CD14-positive monocyte (primary cell): ENCODE measurements around the gene APOBEC3B. TPM values are rescaled to one million over a fixed set of nuclear protein-coding genes. Genes with fewer than 3 reads are reported as not detected.

ENCODE experiments used
- DNase-seq, 3 donors: peaks; one replicate each; pipeline ENCODE4 v3.0.0-alpha.2; 2011 to 2022
- H2AFZ ChIP-seq: 2 replicates; pipeline ENCODE4 v1.6.0; 2012; ENCODE audit warnings: mild to moderate bottlenecking, low read depth, low read length, inconsistent platforms; ENCODE audit not compliant: insufficient read depth, poor library complexity, severe bottlenecking
- H3K27ac ChIP-seq, 2 donors: 1 replicate in 1 of 2; 2 replicates in 1 of 2; pipeline ENCODE4 v1.5.1; 2012 to 2013; ENCODE audit warnings: low read length in 2 of 2, control low read depth in 1 of 2, inconsistent platforms in 1 of 2, low read depth in 1 of 2, mild to moderate bottlenecking in 1 of 2
- H3K27me3 ChIP-seq, 2 donors: one replicate each; pipeline versions ENCODE4 v1.6.0 to v1.6.1; 2011 to 2013; ENCODE audit warnings: low read length in 2 of 2; ENCODE audit not compliant: control insufficient read depth in 2 of 2, insufficient read depth in 2 of 2
- H3K36me3 ChIP-seq, 2 donors: replicated peaks in 1 of 2; 1 replicate in 1 of 2; 2 replicates in 1 of 2; pipeline versions ENCODE4 v1.5.1 to v1.6.1; 2012 to 2013; ENCODE audit warnings: low read length in 2 of 2, control low read depth in 1 of 2, inconsistent platforms in 1 of 2, mild to moderate bottlenecking in 1 of 2; ENCODE audit not compliant: insufficient read depth in 2 of 2, control insufficient read depth in 1 of 2
- H3K4me1 ChIP-seq, 2 donors: 1 replicate in 1 of 2; 2 replicates in 1 of 2; pipeline versions ENCODE4 v1.5.1 to v1.6.1; 2012 to 2013; ENCODE audit warnings: low read length in 2 of 2, control low read depth in 1 of 2, inconsistent platforms in 1 of 2, mild to moderate bottlenecking in 1 of 2, moderate library complexity in 1 of 2; ENCODE audit not compliant: insufficient read depth in 2 of 2, control insufficient read depth in 1 of 2
- H3K4me2 ChIP-seq: replicated peaks from 2 replicates; pipeline ENCODE3; 2012; ENCODE audit warnings: low read length, moderate library complexity, mild to moderate bottlenecking; ENCODE audit not compliant: poor library complexity, severe bottlenecking; ENCODE audit errors: extremely low read depth
- H3K4me3 ChIP-seq, 3 experiments: fragments of 200-600 bp in 1 of 3; sonication (generic) in 1 of 3; replicated peaks in 1 of 3; 1 replicate in 2 of 3; 2 replicates in 1 of 3; pipeline ENCODE4 v1.5.1; 2011 to 2013; ENCODE audit warnings: low read length in 3 of 3, mild to moderate bottlenecking in 3 of 3, control low read depth in 2 of 3, low read depth in 2 of 3, inconsistent platforms in 1 of 3, moderate library complexity in 1 of 3
- H3K79me2 ChIP-seq: 2 replicates; pipeline ENCODE4 v1.6.0; 2012; ENCODE audit warnings: mild to moderate bottlenecking, control low read depth, inconsistent platforms, low read length, moderate library complexity; ENCODE audit not compliant: insufficient read depth
- H3K9ac ChIP-seq: 2 replicates; pipeline ENCODE4 v1.6.0; 2017; ENCODE audit warnings: low read length, mild to moderate bottlenecking; ENCODE audit not compliant: insufficient read depth, poor library complexity, severe bottlenecking
- H3K9me3 ChIP-seq, 2 donors: replicated peaks in 1 of 2; 1 replicate in 1 of 2; 2 replicates in 1 of 2; pipeline versions ENCODE4 v1.5.1 to v1.6.1; 2012 to 2013; ENCODE audit warnings: low read length in 2 of 2, control low read depth in 1 of 2; ENCODE audit not compliant: control insufficient read depth in 1 of 2, insufficient read depth in 1 of 2
- H4K20me1 ChIP-seq: 2 replicates; pipeline ENCODE4 v1.6.0; 2012; ENCODE audit warnings: mild to moderate bottlenecking, low read length, control low read depth, moderate library complexity; ENCODE audit not compliant: insufficient read depth
- H3K27ac Mint-ChIP-seq, 7 donors: one replicate each; pipeline ENCODE4 v1.8.0; 2020; ENCODE audit warnings: mild to moderate bottlenecking in 7 of 7, mixed read lengths in 7 of 7, moderate library complexity in 6 of 7, inconsistent platforms in 2 of 7
- H3K27me3 Mint-ChIP-seq, 3 donors: one replicate each; pipeline ENCODE4 v1.8.0; 2021 to 2022; ENCODE audit warnings: low read depth in 3 of 3, mild to moderate bottlenecking in 3 of 3, mixed read lengths in 3 of 3, moderate library complexity in 3 of 3, inconsistent platforms in 1 of 3
- H3K36me3 Mint-ChIP-seq, 2 donors: one replicate each; pipeline ENCODE4 v1.8.0; 2020; ENCODE audit warnings: mixed read lengths in 2 of 2, inconsistent platforms in 1 of 2, mild to moderate bottlenecking in 1 of 2
- H3K4me1 Mint-ChIP-seq: one replicate; pipeline ENCODE4 v1.8.0; 2020; ENCODE audit warnings: mild to moderate bottlenecking, mixed read lengths
- H3K4me3 Mint-ChIP-seq, 2 donors: one replicate each; pipeline ENCODE4 v1.8.0; 2020; ENCODE audit warnings: mild to moderate bottlenecking in 2 of 2, mixed read lengths in 2 of 2, moderate library complexity in 1 of 2
- H3K9me3 Mint-ChIP-seq, 7 donors: one replicate each; pipeline ENCODE4 v1.8.0; 2020 to 2022; ENCODE audit warnings: mixed read lengths in 7 of 7, mild to moderate bottlenecking in 6 of 7, moderate library complexity in 6 of 7, inconsistent platforms in 2 of 7
- WGBS: methylation state at CpG from one replicate; pipeline ENCODE4 v1.1.5; 2013; ENCODE audit warnings: missing lambda C conversion rate; ENCODE audit not compliant: insufficient coverage; 5-methylcytosine and 5-hydroxymethylcytosine counted together
- intact Hi-C, 2 donors: fragments of 100-400 bp; cut with micrococcal nuclease; formaldehyde crosslinking; loops; one replicate each; pipeline versions ENCODE4 v1.15.0 to v1.15.1; 2023
- polyA plus RNA-seq, 3 donors: library from polyadenylated mRNA; depleted of rRNA in 1 of 3; unstranded in 2 of 3; stranded (reverse) in 1 of 3; fragments of 300-500 nt in 2 of 3; fragments of >200 nt in 1 of 3; fragmentation: Illumina TruSeq in 2 of 3; gene quantifications; 1 replicate in 2 of 3; 2 replicates in 1 of 3; pipeline ENCODE4 v1.2.3, GENCODE V29; 2012 to 2021
- TF ChIP-seq, protein P1 (sequence below): fragments of 200-600 bp; IDR thresholded peaks from one replicate; pipeline ENCODE4 v1.8.0; 2022; ENCODE audit warnings: antibody characterized with exemption, mild to moderate bottlenecking

The APOBEC3B gene
- polyA plus RNA-seq, 3 donors: 0.40 to 48.2 (median 12.6) TPM

DNA sequence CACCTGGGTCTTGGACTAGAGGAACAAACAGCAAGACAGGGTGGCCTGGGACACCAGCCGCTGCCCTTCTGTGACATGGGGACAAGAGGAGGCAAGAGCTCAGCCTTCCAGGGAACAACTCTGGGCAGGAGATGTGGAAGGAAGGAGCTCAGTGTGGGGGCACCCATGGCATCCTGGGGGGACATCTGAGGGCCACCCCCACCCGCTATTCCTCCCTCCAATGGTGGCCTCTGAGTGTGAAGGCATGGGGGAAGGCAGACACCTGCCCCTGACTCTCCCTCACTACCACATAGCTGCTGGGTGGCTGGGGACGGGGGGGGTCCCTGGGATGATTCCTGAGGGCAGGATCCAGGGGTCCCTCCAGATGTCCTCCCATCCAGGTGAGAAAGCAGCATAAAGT lies 4.5 kb downstream of the APOBEC3B start:
- Histone ChIP-seq H3K9me3 (peaks cover 0 to 8% of the 10 kb centered on the region in 2 donors), H3K27ac (no peak overlapping the region), H3K4me2 (no peak overlapping the region), H3K4me1 (peaks cover 15 to 31% of the 10 kb centered on the region in 2 donors), H3K79me2 (peaks cover 12% of the 10 kb centered on the region), H2AFZ (no peak overlapping the region), H4K20me1 (no peaks in the 10 kb centered on the region), H3K36me3 (no peaks in the 10 kb centered on the region), H3K9ac (no peak overlapping the region), H3K27me3 (no peaks in the 10 kb centered on the region), H3K4me3 (no peak overlapping the region)
- Mint-ChIP-seq H3K4me3 (no peak overlapping the region), H3K9me3 (peaks cover 0 to 14% (median 7%) of the 10 kb centered on the region in 7 donors), H3K27ac (peak overlapping the region in 2 of 7 donors; percentile 20 to 46), H3K27me3 (peaks cover 0 to 4% (median 2%) of the 10 kb centered on the region in 3 donors), H3K4me1 (peaks cover 25% of the 10 kb centered on the region), H3K36me3 (peaks cover 27 to 54% of the 10 kb centered on the region in 2 donors)
- no peak for DNase-seq
- WGBS: 100% methylated on average over 2 of the region's 3 CpGs
- TF ChIP-seq, protein P1, sequence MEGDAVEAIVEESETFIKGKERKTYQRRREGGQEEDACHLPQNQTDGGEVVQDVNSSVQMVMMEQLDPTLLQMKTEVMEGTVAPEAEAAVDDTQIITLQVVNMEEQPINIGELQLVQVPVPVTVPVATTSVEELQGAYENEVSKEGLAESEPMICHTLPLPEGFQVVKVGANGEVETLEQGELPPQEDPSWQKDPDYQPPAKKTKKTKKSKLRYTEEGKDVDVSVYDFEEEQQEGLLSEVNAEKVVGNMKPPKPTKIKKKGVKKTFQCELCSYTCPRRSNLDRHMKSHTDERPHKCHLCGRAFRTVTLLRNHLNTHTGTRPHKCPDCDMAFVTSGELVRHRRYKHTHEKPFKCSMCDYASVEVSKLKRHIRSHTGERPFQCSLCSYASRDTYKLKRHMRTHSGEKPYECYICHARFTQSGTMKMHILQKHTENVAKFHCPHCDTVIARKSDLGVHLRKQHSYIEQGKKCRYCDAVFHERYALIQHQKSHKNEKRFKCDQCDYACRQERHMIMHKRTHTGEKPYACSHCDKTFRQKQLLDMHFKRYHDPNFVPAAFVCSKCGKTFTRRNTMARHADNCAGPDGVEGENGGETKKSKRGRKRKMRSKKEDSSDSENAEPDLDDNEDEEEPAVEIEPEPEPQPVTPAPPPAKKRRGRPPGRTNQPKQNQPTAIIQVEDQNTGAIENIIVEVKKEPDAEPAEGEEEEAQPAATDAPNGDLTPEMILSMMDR: no peak
- intact Hi-C loops: no loop called here

DNA sequence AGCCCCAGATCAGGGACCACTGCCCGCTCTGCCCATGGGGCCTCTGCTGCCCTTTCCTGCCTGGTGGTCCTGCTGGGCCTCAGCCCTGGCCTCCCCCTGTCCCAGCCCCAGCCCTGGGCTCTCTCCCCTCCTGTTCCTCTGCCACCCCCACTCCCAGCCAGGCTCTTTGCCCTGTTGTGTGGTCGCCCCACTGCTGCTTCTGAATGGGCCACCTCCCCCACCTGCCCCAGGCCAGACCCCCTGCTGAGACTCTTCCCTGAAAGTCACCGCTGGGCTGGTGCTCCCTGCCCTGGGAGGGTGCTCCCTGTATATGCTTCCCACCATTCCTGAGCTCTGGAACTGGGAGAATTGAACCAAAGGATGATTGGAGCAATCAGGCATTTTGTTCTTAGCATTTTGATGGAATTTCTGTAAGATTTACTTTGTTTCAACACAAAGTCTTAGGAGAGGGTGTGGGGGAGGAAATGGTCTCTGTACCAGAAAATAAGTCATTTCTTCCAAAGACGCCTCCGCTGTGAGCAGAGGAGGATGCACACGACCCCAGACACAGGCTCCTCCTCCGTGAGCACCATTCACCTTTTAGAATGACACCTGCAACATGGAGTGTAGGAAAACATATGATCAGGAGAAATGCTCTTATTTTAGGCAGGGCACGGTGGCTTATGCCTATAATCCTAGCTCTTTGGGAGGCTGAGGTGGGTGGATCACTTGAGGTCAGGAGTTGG lies 5.2 kb downstream of the APOBEC3B start:
- H3K4me1 Mint-ChIP-seq: peaks cover 18% of the 10 kb centered on the region
- H3K36me3 Mint-ChIP-seq: peaks cover 27 to 56% of the 10 kb centered on the region in 2 donors
- no peak overlapping the region for H3K4me3 Mint-ChIP-seq

More for the DNA sequence above, 5.2 kb downstream of the APOBEC3B start:
- Mint-ChIP-seq H3K27me3 (peaks cover 0 to 4% (median 2%) of the 10 kb centered on the region in 3 donors), H3K9me3 (peaks cover 0 to 14% (median 7%) of the 10 kb centered on the region in 7 donors), H3K27ac (peak overlapping the region in 1 of 7 donors; percentile 43)
- TF ChIP-seq, protein P1: no peak
- Histone ChIP-seq H3K4me2 (no peak overlapping the region), H3K4me1 (peaks cover 8 to 24% of the 10 kb centered on the region in 2 donors), H3K27ac (no peak overlapping the region), H2AFZ (no peak overlapping the region), H3K79me2 (peaks cover 12% of the 10 kb centered on the region), H4K20me1 (no peaks in the 10 kb centered on the region), H3K36me3 (no peaks in the 10 kb centered on the region), H3K4me3 (no peak overlapping the region), H3K9me3 (peaks cover 0 to 8% of the 10 kb centered on the region in 2 donors), H3K27me3 (no peaks in the 10 kb centered on the region), H3K9ac (no peak overlapping the region)
- intact Hi-C loops: no loop called here
- WGBS: 92% methylated on average over 6 of the region's 8 CpGs
- DNase-seq: no peak
